NCI-H2081 (cell line): ENCODE results near the gene TSSK2.

Source experiments
- DNase-seq, 2 experiments: peaks; one replicate each; lab custom pipeline; 2025; lab: John Stamatoyannopoulos, UW

Gene TSSK2

DNA sequence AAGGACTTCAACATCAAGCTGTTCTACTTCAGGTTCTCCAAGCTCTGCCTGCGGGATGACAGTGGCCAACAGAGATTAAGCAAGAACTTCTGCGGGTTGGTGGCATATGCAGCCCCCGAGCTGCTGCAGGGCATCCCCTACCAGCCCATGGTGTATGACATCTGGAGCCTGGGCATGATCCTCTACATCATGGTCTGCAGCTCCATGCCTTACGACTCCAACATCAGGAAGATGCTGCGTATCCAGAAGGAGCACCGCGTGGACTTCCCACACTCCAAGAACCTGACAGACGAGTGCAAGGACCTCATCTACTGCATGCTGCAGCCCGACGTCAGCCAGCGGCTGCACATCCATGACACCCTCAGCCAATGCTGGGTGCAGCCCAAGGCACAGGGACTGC is 6.1 kb upstream of the TSSK2 start:
- DNase-seq, result no peak

DNA sequence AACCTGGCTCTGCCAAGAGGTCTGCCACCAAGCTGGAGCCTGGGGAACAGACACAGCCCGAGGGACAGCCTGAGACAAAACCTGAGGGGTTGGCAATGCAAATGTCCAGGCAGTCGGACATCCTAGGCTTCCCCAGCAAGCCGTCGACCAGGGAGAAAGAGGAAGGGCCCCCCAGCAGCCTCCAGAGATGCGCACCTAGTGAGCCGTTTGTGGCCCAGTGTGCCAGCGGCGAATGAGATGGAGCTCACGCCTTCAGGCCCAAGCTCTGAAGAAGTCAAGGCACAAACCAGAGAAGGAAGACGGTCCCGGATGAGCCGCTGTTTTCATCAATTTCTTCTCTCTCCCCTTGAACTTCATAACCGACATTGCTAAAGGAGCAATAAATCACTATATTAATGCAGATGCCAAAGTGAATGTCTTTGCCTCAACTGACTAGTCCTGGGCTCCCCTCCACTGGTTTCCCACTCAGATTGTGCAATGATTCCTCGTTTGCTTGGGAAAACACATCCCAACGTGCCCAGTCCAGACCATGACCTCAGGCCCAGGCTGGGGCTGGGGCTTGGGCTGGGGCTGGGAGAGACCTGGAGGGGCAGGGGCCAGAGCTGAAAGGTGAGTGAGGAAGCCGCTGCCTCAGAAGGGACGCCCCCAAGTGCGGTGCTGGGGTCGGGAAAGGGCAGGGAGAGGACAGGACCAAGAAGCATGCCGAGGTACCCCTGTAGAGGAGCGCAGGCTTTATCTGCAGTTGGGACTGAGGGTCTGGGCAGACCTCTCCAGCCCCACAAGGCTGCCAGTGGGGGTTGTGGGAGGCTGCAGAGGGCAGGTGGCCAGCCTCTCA is 5.4 kb upstream of the TSSK2 start:
- DNase-seq, result no peak

DNA sequence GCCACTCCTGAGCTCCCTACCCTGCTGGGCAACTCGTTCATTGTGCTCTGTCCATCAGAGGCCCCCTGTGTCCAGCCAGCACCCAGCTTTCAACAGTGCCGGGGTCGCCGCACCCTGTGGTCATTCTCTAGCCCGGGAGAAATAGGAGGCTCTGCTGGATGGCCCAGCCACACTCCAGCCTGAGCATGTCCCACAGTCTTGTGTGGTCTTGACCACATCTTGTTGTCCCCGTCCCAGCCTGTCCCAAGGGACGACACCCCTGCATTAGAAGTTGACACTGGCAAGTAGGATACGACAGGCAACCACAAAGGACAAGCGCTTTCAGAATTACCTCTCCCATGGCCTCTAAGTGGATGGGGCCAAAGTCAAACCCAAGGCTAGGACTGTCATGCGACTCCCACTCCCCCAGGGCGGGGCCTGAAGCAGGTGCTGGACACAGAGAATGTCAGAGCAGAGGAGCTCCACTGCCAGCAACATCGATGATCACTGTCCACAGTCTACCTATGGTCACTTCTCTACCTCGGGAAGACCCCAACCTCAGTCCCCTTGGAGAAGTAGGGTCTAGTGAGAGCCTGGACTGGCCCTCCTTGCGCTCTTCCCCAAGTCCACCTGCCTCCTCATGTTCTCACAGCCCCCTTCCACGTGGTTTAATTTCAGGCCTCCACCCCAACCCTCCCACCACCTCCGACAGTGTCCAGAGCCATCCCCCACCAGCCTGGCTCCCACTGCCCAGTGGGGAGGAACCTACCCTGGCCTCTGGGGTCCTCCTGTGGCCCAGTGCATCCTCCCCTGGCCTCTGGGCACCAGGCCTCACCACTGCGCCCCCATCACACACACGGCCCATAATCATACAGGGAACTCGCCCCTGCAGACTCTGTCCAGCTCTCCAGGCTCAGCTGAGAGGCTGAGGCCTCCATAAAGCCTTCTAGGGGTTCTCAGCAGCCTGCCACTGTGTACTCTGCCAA is 4.5 kb upstream of the TSSK2 start:
- no peak for DNase-seq

DNA sequence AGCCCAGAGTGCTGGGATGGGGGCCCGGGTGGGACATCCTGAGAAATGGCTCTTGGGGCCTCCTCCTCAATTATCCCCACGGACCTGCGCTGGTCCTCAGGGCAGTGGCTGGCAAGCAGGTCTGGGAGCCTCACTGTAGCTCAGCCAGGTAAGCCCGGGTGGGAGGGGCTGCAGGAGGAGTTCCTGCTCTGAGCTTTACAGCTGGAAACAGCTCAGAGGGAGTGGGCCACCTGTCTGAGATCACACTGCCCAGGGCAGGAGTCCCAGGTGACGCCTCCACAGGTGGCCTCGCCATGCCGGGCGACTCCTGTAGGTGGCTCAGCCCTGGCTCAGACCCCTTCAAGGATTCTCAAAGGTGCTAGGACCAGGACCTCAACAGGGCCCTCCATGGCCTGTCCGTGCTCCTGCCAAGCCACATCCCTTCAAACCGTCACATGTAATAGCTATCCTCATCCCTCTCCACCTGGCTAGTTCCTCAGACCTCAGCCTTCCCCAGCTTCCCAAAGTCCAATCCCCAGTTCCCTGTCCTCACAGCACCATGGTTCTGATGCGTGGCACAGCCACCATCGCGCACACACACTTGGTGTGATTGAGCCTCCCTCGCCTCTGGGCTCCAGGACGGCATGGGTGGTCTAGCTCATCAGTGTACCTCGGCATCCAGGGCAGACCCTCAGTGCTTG is 3.6 kb upstream of the TSSK2 start:
- no peak for DNase-seq

DNA sequence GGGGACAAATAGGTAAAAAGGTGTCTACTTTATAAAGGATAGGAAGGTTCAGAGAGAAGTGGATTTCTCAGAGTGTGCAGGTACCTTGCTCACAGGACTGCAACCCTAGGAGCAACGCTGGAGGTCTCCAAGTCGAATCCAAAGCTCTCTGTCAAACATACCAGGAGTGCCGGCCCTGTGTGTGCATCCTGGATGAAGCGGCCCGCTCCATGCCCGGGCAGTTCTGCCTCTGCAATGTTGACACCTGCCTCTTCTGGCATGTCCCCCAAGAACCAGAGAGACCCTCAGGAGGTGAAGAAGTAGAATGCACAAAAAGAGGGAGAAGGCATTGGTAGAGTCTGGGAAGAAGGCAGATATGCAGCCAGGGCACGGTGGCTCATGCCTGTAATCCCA is 3.1 kb upstream of the TSSK2 start:
- DNase-seq, result no peak

DNA sequence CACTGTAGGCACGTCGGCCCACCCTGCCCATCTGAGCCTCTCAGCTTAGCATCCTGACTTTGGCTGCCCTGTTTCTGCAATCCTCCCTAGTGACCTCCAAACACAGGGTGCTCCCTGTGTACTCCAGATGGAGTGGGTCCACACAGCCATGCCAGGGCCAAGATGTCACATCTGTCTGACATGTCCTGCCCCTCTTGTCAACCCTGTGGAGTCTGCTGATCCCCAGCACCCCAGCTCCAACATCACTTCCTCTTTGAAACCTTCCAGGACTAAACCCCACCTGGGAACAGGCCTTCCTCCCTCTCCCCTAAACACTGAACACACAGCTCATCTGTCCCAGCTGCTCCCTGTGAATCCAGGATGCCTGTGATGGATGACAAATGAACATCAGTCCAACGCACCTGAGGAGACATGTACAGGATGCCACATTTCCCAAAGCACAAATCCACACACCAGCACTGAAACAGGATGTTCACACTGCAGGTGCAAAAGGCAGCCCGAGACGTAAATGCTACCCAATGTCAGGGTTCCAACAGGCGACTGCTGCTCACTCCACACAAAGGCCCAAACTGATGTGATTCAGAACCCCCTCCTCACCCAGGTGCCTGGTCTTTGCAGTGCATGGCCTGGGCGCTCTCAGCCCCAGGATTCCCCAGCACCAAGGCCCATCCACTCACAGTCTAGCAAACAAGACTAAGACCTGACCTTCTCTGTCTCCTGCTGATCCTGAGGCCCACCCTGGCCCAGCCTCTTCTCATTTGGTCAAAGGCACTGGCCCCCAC is 2.0 kb upstream of the TSSK2 start:
- no peak for DNase-seq

DNA sequence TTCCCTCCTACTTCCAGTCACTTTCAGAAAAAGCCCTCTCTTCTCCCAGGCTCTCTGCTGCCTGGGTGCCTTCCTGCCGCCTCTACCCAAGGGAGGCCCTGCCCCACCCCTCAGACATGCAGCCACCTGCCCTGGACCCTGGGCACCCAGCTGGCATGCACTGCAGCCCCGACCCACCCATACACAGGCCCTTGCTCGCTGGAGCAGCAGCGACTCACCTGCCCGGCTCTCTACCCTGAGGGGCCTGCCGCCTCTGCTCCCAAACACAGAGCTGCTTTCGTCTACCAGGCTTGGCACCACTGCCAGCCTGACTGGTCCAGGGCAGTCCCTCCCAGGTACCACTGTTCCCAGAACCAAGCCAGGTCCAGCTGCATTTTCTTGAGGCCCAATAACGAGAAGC is 1.2 kb upstream of the TSSK2 start:
- DNase-seq, result no peak

DNA sequence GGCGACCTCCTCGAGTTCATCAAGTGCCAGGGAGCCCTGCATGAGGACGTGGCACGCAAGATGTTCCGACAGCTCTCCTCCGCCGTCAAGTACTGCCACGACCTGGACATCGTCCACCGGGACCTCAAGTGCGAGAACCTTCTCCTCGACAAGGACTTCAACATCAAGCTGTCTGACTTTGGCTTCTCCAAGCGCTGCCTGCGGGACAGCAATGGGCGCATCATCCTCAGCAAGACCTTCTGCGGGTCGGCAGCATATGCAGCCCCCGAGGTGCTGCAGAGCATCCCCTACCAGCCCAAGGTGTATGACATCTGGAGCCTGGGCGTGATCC is 542 bp downstream of the TSSK2 start:
- DNase-seq, result no peak

DNA sequence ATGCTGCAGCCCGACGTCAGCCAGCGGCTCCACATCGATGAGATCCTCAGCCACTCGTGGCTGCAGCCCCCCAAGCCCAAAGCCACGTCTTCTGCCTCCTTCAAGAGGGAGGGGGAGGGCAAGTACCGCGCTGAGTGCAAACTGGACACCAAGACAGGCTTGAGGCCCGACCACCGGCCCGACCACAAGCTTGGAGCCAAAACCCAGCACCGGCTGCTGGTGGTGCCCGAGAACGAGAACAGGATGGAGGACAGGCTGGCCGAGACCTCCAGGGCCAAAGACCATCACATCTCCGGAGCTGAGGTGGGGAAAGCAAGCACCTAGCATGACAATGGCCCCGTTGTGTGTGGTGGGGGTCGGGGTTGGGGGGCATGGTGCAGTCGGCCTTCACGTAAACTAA is 1.0 kb downstream of the TSSK2 start:
- DNase-seq, result no peak

DNA sequence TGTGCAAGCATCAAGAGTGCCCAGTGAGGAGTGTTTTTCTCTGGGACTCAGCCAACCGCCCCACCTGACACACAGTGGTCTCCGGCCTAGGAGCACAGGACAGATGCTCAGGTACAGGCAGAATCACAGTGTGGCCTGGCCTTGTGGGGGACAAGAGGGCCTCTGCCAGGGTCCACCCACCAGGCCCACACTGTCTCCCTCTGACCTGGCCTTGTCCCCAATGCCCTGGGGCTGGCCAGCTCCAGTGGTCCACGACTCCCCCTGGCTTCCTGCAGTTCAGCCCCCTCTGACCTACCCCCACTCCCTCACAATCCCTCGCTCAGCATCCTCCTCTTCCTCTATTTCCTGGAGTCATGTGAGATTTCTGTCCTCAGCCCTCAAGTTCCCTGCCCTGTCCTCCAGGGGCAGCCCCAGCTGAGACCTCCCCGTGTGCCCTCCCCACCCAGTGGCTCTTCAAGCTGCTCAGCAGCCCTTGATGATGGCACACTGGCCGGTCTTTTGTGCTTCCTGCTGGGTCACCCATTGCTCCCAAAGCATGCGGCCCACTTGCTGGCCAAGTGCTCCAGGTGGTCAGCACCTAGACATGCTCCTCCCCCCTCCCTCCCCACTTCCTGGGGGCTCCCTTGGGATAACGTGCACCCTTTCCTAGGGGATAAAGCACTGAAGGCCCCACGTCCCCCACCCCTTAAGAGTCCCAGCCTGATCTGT is 1.7 kb downstream of the TSSK2 start:
- DNase-seq, result no peak

DNA sequence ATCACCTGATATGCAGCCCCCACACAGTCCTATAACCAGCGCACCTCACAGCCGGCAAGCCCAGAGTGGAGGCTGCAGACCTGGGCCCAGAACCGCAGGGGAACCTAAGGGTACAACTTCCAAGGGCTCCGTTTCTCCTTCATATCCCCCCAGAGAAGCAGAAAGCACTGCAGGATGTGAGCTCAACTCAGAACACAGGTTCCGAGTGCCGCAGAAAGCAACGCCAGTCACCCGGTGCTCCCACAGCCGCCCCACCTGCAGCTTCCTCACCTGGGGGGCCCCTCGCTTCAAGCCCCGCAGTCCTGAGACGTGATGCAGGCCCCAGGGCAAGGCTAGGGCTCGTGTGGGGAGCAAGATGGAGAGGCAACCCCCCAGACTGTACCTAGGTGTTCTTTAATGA is 2.5 kb downstream of the TSSK2 start:
- DNase-seq, result no peak

DNA sequence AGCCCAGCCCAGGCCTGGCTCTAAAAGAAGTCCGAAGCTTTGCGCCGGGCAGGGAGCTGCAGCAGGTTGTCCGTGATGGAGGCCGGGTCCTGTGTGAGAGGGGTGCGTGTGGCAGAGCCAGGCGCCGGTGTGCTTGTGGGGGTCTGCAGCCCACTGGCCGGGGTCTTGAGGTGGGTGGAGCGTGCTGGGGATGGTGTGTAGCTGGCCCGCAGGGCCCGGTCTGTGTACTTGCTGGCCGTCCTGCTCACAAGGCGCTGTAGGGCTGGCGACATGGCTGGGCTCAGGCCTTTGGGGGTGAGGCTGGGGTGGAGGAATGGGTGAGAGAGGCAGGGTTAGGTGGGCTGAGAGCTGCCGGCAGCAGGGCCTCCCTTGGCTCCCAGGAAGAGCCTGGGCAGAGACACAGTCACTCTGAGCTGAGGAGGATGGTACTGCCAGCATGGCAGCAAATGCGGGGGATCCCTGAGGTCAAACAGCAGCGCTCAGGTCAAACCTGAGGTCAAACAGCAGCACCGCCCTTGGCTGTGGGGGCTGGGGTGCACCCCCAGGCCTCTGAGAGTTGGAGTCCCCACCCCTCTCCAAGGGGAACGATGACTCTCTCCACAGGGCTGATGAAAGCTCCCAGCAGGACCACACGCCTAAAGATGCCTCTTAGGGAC is 3.2 kb downstream of the TSSK2 start:
- DNase-seq, result no peak

DNA sequence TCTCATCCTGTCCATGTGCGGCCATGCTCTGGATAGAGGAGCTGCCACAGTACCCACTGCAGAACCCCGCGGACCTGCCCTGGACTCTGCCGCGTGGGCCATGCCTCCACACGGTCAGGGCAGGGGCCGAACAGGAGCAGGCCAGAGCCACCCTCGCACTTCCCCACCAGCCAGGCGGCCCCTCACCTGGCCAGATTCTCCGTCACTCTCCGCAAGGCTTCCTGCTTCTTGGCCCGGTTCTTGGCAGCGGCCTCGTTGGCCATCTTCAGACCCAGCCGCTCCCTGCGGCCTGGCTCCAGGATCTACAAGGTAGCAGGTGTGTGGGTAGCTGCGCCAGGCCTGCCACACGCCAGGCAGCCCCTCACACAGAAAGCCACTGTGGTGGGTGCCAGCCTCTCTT is 3.8 kb downstream of the TSSK2 start:
- DNase-seq, result no peak

DNA sequence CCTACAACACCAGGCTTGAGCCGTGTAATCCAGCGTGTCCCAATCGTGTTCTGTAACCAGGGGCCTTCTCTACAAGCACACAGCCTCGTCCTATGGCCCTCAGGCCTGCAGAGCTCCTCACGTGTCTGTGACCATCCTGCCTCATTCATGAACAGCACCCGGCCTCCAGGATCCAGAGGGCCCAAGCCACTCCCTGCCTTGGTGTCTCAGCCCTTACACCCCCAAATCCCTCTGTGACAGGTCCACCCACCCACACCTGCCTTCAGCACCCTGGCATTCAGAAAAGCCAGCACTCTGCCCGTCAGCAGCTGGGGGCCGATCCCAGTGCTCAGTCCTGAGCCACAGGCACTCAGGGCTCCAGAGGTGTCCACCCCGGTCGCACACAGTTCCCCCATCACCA is 5.8 kb downstream of the TSSK2 start:
- DNase-seq, result no peak

DNA sequence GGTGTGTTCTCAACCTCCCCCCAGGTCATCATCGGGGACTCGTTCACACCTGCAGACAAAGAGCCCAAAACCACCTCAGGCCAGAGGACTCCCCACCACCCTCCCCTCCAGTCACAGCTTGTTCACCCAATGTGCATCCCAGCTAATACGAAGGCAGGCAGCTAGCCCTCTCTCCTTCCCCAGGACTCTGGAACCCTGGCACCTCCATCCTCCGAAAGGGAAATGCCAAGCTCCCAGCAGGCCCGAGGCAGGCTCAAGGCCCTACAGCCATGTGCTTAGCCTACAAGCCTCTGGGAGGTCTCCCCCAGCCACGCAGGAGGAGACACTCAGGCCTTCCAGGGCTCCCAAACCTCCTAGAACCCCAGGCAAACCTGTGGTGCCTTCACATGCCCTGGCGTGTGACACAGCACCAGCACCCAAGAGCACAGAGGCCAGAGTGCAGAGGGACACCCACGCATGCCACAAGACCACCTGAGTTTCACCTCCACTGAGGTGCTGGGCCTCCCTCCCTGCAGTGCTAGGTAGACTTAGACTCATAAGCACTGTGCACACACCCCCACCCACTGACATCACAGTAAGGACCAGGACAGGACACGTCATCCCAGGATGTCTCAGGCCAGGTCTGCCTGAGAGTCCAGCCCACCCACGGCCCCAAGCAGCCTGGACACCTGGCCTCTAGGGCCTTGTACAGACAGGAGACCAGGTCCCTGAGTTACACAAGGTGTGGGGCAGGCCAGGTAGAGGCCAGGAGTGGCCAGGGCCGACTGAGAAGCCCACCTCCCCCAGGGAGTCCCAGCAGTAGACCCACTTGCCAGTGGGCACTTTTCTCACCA is 6.5 kb downstream of the TSSK2 start:
- no peak for DNase-seq

DNA sequence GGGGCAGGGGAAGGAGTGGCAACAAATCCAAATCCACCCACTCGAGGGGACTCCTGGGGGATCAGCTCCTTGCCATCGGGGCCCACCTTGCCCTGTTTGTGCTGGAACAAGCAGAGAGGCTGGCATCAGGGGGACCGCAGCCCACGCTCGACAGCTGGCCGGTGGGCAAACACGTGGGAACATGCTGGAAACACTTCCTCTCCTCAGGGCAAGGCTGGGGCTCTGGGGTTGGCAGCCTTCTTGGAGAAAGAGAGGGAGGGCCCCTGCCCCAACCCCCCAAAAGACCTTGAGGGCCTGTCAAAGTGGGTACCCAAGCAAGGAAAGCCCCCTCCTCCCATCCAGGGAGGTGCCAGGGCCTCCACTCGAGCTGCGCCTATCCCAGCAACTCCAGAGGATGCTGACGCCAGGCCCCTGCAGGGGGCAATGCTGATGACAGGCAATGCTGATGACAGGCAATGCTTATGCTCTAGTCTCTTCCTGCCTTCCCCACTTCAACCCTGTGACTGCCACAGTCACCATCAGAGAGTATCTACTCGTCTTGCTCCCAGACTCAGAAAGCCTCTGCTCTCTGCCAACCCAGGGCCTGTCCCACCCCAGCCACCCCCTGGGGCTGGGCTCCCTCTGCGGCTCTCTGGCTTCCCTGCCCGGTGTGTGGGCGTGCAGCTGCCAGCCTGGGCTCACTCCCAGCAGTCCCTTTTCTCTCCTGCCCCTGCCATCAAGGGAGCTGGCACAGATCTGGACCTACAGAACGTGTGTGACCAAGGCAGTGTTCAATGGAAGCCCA is 7.3 kb downstream of the TSSK2 start:
- no peak for DNase-seq

DNA sequence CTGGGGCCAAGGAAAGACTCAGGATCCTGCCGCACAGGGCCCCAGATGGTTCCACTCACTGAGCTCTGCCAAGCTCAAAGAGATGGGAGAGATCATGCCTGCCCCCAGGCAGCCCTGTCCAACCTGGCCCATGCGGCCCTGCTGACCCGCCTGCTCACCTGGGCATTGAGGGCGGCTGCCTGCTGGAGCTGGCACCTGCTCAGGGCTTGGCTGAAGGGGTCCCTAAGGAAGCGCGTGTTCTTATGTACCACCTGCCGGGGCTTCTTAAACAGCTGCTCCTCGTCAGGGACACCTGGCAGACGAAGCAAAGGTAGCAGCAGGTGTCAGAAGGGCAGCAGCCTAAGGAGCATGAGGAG is 7.9 kb downstream of the TSSK2 start:
- DNase-seq, result no peak

DNA sequence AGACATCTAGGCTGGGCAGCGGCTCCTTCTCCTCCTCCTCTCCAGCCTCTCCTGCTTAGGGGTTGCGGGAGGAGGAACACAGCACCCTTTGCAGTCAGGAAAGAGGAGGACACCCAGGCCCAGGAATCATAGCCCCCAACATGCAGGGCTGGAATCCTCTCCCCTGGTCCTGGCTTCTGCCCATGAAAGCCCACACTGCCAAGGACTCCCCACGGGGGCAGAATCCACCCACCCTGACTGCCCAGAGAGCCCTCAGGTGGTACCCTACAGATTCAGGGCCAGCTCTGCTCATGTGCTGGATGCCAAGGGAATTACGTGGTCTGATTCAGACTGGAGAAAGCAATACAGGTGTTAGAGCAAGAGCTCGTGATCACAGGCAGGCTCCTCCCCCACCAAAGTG is 8.9 kb downstream of the TSSK2 start:
- DNase-seq, result no peak

DNA sequence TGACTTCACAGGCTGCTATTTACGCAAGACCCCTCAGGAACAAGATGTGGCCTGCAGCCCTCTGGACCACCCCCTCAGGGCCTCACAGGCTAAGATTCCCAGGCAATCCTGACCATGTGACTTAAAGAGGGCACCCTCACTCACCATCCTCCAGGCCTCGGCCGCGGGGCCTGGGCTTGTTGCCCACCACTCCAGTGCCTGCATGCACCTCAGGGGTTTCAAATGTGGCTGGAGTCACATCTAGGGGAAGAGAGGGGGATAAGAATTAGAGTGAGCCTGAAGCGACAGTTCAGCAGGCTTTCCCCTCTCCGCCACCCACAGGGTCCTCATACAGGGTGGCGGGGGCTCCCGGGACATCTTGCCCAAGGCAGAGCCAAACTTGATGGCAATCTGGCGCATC is 11.3 kb downstream of the TSSK2 start:
- no peak for DNase-seq
